Subcutaneous abdominal adipose tissue (tissue), 5 donors: ENCODE measurements around the gene FAM81A.

Source experiments
- H3K27ac ChIP-seq: one replicate; pipeline ENCODE4 v1.7.0; 2013; ENCODE audit warnings: low read depth, mild to moderate bottlenecking, inconsistent platforms, low read length, moderate library complexity
- H3K27me3 ChIP-seq, 5 donors: one replicate each; pipeline ENCODE4 v1.7.0; 2013; ENCODE audit warnings: low read length in 5 of 5, inconsistent platforms in 1 of 5; ENCODE audit not compliant: control insufficient read depth in 5 of 5, insufficient read depth in 4 of 5
- H3K36me3 ChIP-seq, 5 donors: one replicate each; pipeline ENCODE4 v1.7.0; 2013; ENCODE audit warnings: low read length in 5 of 5; ENCODE audit not compliant: control insufficient read depth in 5 of 5, insufficient read depth in 5 of 5
- H3K4me1 ChIP-seq, 5 donors: one replicate each; pipeline ENCODE4 v1.7.0; 2013; ENCODE audit warnings: low read length in 5 of 5, mild to moderate bottlenecking in 3 of 5, moderate library complexity in 1 of 5; ENCODE audit not compliant: control insufficient read depth in 5 of 5, insufficient read depth in 5 of 5
- H3K4me3 ChIP-seq, 5 donors: one replicate each; pipeline ENCODE4 v1.7.0; 2013; ENCODE audit warnings: low read length in 5 of 5, low read depth in 1 of 5
- H3K9ac ChIP-seq, 5 donors: one replicate each; pipeline ENCODE4 v1.7.0; 2013; ENCODE audit warnings: low read length in 5 of 5, mild to moderate bottlenecking in 4 of 5, moderate library complexity in 3 of 5
- H3K9me3 ChIP-seq, 5 donors: one replicate each; pipeline ENCODE4 v1.7.0; 2013; ENCODE audit warnings: low read length in 5 of 5; ENCODE audit not compliant: control insufficient read depth in 5 of 5
- donor health status: healthy.
- donor health status: healthy.
- donor health status: healthy.
- donor health status: healthy.
- donor health status: healthy.

FAM81A gene

DNA sequence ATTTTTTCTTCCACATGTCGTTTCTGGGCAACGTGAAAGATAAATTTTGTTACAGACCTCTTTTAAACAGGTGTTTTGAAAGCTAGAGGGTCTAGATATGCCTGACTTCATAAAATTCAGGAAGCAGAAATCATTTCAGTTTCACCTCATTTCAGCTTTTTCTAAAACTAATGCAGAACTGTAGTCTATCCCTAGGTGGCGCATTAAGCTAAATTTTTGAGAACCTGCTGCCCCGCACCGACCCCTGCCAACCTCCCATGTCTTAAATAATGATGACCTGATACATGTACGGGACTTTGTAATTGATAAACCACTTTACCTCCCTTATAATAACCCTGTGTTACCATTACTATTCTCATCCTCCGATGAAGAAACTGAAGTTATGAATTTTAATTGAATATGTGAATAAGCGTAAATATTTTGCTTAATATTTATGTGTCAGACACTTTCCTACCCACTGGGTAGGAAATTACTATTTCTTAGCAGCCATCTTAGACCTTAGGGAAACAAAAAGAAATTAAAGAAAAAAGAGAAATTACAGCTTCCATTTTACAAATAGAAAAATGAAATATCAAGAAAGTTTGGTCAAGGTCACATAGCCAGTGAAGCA, 94.9 kb downstream of the FAM81A start:
- Histone ChIP-seq H3K4me1 (peaks cover 0 to 2% (median 0%) of the 10 kb centered on the region in 5 donors), H3K27ac (no peak overlapping the region), H3K9ac (no peak overlapping the region), H3K9me3 (no peaks in the 10 kb centered on the region), H3K36me3 (no peaks in the 10 kb centered on the region), H3K27me3 (no peaks in the 10 kb centered on the region), H3K4me3 (no peak overlapping the region)

DNA sequence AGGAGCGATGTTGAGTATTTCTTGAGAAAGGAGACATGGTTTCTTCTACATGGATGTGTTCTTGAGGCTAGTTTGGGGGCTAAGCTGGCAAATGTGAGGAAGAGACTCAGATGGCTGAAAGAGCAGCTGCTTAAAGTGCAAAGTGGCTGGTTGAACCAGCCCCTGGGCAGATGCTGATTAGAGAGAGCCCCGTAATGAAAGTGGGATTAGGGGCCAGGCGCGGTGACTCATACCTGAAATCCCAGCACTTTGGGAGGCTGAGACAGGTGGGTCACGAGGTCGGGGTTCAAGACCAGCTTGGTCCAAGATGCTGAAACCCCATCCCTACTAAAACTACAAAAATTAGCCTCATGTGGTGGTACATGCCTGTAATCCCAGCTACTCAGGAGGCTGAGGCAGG, 98.6 kb downstream of the FAM81A start:
- H3K27ac ChIP-seq, result no peak overlapping the region
- no peak overlapping the region for H3K9ac ChIP-seq

DNA sequence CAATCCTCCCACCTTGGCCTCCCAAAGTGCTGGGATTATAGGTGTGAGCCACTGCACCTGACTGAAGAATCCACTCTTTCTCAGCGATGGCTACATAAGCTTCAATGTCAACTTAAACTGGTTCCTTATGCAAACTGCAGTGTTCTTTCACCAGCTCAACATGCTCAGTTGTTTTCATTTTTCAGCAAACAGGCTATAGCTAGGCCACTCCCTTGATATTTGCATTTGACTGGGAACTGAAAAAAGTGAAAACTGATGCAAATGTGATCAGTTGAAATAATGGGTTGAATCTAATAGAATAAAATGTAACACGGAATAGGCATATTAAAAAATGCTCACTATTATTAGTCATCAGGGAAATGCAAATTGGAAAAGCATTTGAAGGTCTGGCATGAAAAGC, 99.4 kb downstream of the FAM81A start:
- H3K9me3 ChIP-seq, result no peaks in the 10 kb centered on the region
- no peak overlapping the region for H3K27ac ChIP-seq
- no peak overlapping the region for H3K4me3 ChIP-seq
- H3K36me3 ChIP-seq, result no peaks in the 10 kb centered on the region
- H3K27me3 ChIP-seq, result no peaks in the 10 kb centered on the region
- H3K9ac ChIP-seq, result no peak overlapping the region
- H3K4me1 ChIP-seq, result peaks cover 0 to 2% (median 0%) of the 10 kb centered on the region in 5 donors

More for the DNA sequence above, 98.6 kb downstream of the FAM81A start:
- Histone ChIP-seq H3K4me3 (no peak overlapping the region), H3K9me3 (no peaks in the 10 kb centered on the region), H3K36me3 (no peaks in the 10 kb centered on the region), H3K27me3 (no peaks in the 10 kb centered on the region), H3K4me1 (peaks cover 0 to 2% (median 0%) of the 10 kb centered on the region in 5 donors)

DNA sequence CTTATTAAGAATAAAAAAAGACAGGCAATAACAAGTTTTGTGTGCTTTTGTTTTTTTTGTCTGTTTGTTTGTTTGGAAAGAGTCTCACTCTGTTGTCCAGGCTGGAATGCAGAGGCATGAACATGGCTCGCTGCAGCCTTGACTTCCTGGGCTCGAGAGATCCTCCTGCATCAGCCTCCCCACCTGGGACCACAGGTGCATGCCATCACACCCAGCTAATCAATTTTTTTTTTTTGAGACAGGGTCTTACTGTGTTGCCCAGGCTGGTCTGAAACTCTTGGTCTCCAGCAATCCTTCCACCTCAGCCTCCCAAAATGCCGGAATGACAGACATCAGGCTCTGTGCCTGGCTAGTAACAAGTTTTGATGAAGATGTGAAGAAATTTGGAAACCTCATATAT, 100.5 kb downstream of the FAM81A start:
- H3K9ac ChIP-seq, result no peak overlapping the region
- H3K27me3 ChIP-seq, result no peaks in the 10 kb centered on the region
- H3K27ac ChIP-seq, result no peak overlapping the region
- no peaks in the 10 kb centered on the region for H3K9me3 ChIP-seq
- no peaks in the 10 kb centered on the region for H3K4me1 ChIP-seq
- no peaks in the 10 kb centered on the region for H3K36me3 ChIP-seq
- no peak overlapping the region for H3K4me3 ChIP-seq

DNA sequence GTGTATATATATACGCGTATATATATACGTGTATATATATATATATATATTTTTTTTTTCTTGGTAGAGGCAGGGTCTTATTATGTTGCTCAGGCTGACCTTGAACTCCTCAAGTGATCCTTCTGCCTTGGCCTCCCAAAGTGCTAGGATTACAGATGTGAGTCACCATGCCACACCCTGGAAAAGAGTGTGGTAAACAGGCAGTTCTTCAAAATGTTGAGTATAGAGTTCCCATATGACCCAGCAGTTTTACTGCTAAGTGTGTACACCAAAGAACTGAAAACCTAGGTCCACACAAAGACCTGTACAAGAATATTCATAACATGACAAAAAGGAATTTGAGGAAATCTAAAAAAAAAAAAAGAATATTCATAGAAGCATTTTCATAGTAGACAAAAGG, 101.8 kb downstream of the FAM81A start:
- Histone ChIP-seq H3K27ac (no peak overlapping the region), H3K4me3 (no peak overlapping the region), H3K27me3 (peaks cover 0 to 3% (median 0%) of the 10 kb centered on the region in 5 donors)

DNA sequence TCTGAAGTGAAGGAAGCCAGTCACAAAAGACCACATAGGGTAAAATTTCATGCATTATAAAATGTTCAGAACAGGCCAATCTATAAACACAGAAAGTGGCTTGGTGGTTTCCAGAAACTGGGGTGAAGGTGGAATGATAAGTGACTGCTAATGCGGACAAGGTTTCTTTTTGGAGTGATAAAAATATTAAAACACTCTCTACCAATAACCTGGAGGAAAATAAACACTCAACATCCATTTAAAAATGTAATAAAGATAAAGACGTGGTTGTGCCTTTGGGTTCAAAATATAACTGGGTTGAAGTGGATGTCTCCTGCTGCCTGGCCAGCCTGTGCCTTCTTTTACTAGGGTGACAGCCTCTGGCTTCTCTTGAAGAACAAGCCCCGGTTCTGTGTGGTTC, 102.7 kb downstream of the FAM81A start:
- Histone ChIP-seq H3K36me3 (no peaks in the 10 kb centered on the region), H3K27ac (no peak overlapping the region), H3K9ac (no peak overlapping the region), H3K4me1 (no peaks in the 10 kb centered on the region), H3K4me3 (no peak overlapping the region), H3K9me3 (no peaks in the 10 kb centered on the region), H3K27me3 (peaks cover 0 to 3% (median 0%) of the 10 kb centered on the region in 5 donors)

More for the DNA sequence above, 101.8 kb downstream of the FAM81A start:
- no peak overlapping the region for H3K9ac ChIP-seq
- H3K9me3 ChIP-seq, result no peaks in the 10 kb centered on the region
- no peaks in the 10 kb centered on the region for H3K4me1 ChIP-seq
- H3K36me3 ChIP-seq, result no peaks in the 10 kb centered on the region

DNA sequence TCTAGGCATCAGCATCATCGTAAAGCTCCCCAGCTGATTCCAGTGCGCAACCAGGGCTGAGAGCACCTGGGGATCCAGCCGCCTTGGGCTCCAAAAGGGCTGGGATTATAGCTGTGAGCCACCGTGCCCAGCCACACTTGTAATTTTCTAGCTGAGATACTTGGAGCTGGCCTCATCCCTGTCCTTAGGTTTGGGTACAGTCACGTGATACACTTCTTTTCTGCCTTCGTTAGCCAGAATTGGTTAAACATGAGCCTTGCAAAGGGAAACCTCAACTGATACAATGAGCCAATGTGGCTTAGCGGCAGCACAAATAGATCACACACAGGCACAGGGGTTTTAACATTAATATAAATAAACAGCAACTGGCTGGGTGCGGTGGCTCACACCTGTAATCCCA, 103.8 kb downstream of the FAM81A start:
- Histone ChIP-seq H3K9ac (no peak overlapping the region), H3K36me3 (no peaks in the 10 kb centered on the region), H3K4me3 (no peak overlapping the region), H3K27me3 (peaks cover 0 to 3% (median 0%) of the 10 kb centered on the region in 5 donors), H3K27ac (no peak overlapping the region), H3K4me1 (no peaks in the 10 kb centered on the region), H3K9me3 (no peaks in the 10 kb centered on the region)

DNA sequence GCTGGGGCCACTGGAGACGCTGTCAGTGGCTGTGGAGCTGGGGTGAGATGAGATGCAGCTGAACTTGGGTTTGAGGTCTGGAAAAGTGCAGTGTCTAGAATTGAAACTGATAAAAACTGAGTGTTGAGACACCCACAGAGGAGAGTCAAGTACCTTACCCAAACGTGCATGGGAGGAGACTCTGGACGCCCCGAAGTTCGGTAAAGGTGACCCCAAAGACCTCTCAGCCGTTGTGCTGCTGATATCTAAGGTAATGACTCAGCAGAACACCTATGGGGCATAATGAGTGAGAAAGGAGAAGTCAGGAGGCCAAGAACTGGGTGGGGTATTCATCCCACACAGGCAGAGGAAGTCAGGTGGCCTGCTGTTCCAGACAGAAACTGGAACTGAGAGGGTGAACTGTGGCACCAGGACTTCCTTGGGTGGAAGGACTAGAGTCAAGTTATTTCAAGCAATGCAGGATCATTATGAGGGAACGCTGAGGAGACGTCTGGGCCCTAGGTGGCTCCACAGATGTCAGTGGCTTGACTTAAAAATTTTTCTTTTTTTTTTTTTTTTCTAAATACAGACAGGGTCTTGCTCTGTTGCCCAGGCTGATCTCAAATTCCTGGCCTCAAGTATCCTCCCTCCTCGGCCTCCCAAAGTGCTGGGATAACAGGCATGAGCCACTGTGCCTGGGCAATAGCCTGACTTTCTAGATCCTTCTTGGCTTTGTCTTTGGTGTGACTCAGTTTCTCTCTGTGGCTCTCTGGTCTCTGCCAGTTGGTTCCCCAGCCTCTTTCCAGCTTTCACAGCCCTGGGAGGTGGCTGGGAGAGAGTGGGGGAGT, 105.9 kb downstream of the FAM81A start:
- Histone ChIP-seq H3K9ac (no peak overlapping the region), H3K4me3 (no peak overlapping the region), H3K4me1 (no peaks in the 10 kb centered on the region), H3K27me3 (peaks cover 0 to 3% (median 0%) of the 10 kb centered on the region in 5 donors), H3K9me3 (no peaks in the 10 kb centered on the region), H3K36me3 (no peaks in the 10 kb centered on the region), H3K27ac (no peak overlapping the region)

DNA sequence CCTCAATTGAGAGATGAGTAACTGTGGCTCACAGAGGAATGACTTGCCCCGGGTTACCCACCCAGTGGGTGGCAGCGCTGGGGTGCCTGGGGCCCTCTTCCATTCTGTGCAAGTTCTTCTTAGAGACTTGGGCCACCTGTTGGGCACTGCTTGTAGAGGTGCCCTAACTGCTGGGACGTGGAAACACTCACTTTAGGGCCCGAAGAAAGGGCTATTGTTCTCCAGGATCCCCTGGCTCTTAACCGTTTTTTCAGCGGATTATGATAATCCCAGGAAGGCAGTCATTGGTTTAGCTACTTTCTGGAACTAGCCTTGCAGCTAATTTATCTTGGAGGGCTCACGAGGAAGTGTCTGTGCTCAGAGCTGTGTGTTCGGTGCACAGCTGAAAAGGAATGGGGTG, 107.6 kb downstream of the FAM81A start:
- Histone ChIP-seq H3K4me3 (no peak overlapping the region), H3K36me3 (no peaks in the 10 kb centered on the region), H3K27ac (no peak overlapping the region), H3K9me3 (no peaks in the 10 kb centered on the region), H3K9ac (no peak overlapping the region), H3K4me1 (no peaks in the 10 kb centered on the region), H3K27me3 (peaks cover 0 to 3% (median 0%) of the 10 kb centered on the region in 5 donors)

DNA sequence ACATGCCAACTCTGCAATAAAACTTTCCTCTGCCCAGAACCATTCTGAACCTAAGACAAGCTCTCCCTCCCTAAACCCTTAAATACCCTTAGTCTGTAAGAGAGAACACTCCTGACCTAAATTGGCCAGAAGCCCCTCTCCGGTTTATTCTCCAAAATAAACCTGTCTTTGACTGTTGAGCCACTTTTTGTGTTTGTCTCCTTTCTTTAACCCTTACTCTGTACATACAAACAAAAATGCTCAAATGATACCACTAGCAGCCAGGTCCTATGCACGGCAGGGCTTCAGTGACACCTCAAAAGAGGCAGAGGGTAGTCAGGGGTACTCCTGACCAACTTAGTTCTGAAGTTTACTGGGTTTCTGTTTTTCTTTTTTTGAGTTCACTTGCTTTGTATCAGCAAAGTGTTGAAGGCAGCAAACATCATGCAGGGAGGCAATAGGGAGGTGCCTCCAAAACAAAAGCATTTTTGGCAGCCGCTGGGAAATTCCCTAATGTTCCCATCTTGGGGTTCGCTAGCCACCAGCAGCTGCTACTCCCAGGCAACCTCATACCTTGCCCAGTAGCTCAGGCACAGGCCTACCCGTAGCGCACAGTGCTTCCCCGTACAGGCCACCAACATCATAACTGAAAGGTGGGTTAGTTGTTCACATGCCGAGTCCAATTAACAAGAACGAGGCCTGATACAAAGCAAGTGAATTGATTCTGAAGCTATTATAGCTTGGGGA, 110.7 kb downstream of the FAM81A start:
- Histone ChIP-seq H3K4me3 (no peak overlapping the region), H3K9ac (no peak overlapping the region), H3K27me3 (peaks cover 0 to 3% (median 0%) of the 10 kb centered on the region in 5 donors), H3K27ac (no peak overlapping the region), H3K9me3 (no peaks in the 10 kb centered on the region), H3K36me3 (no peaks in the 10 kb centered on the region), H3K4me1 (no peaks in the 10 kb centered on the region)
